ENCODE results near the gene ALDH1L2. TPM values are rescaled to one million over a fixed set of nuclear protein-coding genes. Genes with fewer than 3 reads are reported as not detected.
A peak's percentile ranks its signal among the peaks of the same experiment; 100 is the strongest.

ALDH1L2 gene
- total RNA-seq, 4 donors from 2014 or later = 7.2 to 12.2 (median 10.2) TPM

GRCh38 chr12:105026411-105026810 is 57.8 kb downstream of the ALDH1L2 start:
- Histone ChIP-seq H3K9me3 (no peaks in the 10 kb centered on the region), H3K4me3 (no peak overlapping the region), H3K27ac (peak overlapping the region in 1 of 4 donors; percentile 43), H3K36me3 (peaks cover 0 to 39% (median 0%) of the 10 kb centered on the region in 3 donors), H3K4me1 (peaks cover 0 to 18% (median 0%) of the 10 kb centered on the region in 4 donors), H3K27me3 (no peaks in the 10 kb centered on the region)
- no peak for DNase-seq (ENCODE audit: low spot score in 2 of 2)
- 75 to 82% methylated on average over 4 of the region's 4 CpGs for WGBS, 2 donors
- TF ChIP-seq EP300 (IDR thresholded peaks at IDR 0.05) (no peak), POLR2A (IDR thresholded peaks at IDR 0.05) (no peak)
- TF ChIP-seq, protein P1, sequence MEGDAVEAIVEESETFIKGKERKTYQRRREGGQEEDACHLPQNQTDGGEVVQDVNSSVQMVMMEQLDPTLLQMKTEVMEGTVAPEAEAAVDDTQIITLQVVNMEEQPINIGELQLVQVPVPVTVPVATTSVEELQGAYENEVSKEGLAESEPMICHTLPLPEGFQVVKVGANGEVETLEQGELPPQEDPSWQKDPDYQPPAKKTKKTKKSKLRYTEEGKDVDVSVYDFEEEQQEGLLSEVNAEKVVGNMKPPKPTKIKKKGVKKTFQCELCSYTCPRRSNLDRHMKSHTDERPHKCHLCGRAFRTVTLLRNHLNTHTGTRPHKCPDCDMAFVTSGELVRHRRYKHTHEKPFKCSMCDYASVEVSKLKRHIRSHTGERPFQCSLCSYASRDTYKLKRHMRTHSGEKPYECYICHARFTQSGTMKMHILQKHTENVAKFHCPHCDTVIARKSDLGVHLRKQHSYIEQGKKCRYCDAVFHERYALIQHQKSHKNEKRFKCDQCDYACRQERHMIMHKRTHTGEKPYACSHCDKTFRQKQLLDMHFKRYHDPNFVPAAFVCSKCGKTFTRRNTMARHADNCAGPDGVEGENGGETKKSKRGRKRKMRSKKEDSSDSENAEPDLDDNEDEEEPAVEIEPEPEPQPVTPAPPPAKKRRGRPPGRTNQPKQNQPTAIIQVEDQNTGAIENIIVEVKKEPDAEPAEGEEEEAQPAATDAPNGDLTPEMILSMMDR (IDR thresholded peaks at IDR 0.05) = no peak

- Histone ChIP-seq H3K9me3 (no peaks in the 10 kb centered on the region), H3K27me3 (no peaks in the 10 kb centered on the region), H3K4me1 (peaks cover 0 to 18% (median 0%) of the 10 kb centered on the region in 4 donors), H3K4me3 (no peak overlapping the region), H3K27ac (peak overlapping the region in 1 of 4 donors; percentile 43), H3K36me3 (peaks cover 0 to 36% (median 0%) of the 10 kb centered on the region in 3 donors)
- no peak for TF ChIP-seq POLR2A (IDR thresholded peaks at IDR 0.05)
- peak in 1 of 2 donors; percentile 40 for TF ChIP-seq EP300 (IDR thresholded peaks at IDR 0.05)
- TF ChIP-seq, protein P1 (IDR thresholded peaks at IDR 0.05) = no peak
- WGBS, 2 donors = 35 to 42% methylated on average over 5 of the region's 5 CpGs
- peak; percentile 35 to 75 for DNase-seq (ENCODE audit: low spot score in 2 of 2)
Observed at GRCh38 chr12:105025890-105026289, 58.4 kb downstream of the ALDH1L2 start.

GRCh38 chr12:105024928-105025327 is 59.3 kb downstream of the ALDH1L2 start:
- no peaks in the 10 kb centered on the region for H3K9me3 ChIP-seq
- no peaks in the 10 kb centered on the region for H3K27me3 ChIP-seq
- H3K4me1 ChIP-seq = peaks cover 0 to 18% (median 0%) of the 10 kb centered on the region in 4 donors
- TF ChIP-seq, protein P1 (IDR thresholded peaks at IDR 0.05) = no peak
- no peak for TF ChIP-seq POLR2A (IDR thresholded peaks at IDR 0.05)
- TF ChIP-seq EP300 (IDR thresholded peaks at IDR 0.05) = no peak
- WGBS, 2 donors = 74 to 83% methylated on average over 2 of the region's 2 CpGs
- H3K4me3 ChIP-seq = no peak overlapping the region
- H3K27ac ChIP-seq = no peak overlapping the region
- H3K36me3 ChIP-seq = peaks cover 0 to 32% (median 0%) of the 10 kb centered on the region in 3 donors
- DNase-seq (ENCODE audit: low spot score in 2 of 2) = no peak

GRCh38 chr12:105020241-105020962 is 63.9 kb downstream of the ALDH1L2 start:
- no peak overlapping the region for H3K27ac ChIP-seq
- H3K4me3 ChIP-seq = no peak overlapping the region
- TF ChIP-seq, protein P1 (IDR thresholded peaks at IDR 0.05) = no peak
- TF ChIP-seq POLR2A (IDR thresholded peaks at IDR 0.05) (no peak), EP300 (IDR thresholded peaks at IDR 0.05) (no peak)
- 62 to 77% methylated on average over 3 of the region's 3 CpGs for WGBS, 2 donors
- peaks cover 0 to 6% (median 0%) of the 10 kb centered on the region in 4 donors for H3K4me1 ChIP-seq
- H3K36me3 ChIP-seq = peaks cover 0 to 22% (median 0%) of the 10 kb centered on the region in 3 donors
- DNase-seq (ENCODE audit: low spot score in 2 of 2) = no peak
- H3K27me3 ChIP-seq = no peaks in the 10 kb centered on the region
- H3K9me3 ChIP-seq = no peaks in the 10 kb centered on the region

DNA sequence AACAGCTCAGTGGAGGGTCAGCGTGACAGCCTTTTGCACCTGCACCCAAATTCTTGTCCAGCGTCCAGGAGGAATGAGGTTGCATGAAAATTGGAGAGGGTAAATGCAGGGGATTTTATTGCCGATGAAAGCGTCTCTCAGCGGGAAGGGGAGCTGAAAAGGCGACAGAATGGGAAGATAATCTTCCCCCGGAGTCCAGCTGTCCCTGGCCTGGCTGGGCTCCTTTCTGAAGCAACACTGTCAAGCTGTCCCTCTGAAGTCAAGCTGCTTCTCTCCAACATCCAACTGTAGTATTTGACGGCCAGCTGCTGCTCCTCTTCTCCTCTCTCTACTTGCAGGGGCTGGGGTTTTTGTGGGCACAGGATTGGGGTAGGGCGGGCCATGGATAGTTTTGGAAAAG is 65.5 kb downstream of the ALDH1L2 start:
- H3K4me3 ChIP-seq = no peak overlapping the region
- H3K27ac ChIP-seq = no peak overlapping the region
- H3K4me1 ChIP-seq = no peaks in the 10 kb centered on the region
- peaks cover 0 to 20% (median 0%) of the 10 kb centered on the region in 3 donors for H3K36me3 ChIP-seq
- TF ChIP-seq, protein P1 (IDR thresholded peaks at IDR 0.05) = no peak
- TF ChIP-seq POLR2A (IDR thresholded peaks at IDR 0.05) = no peak
- TF ChIP-seq EP300 (IDR thresholded peaks at IDR 0.05) = no peak
- H3K27me3 ChIP-seq = no peaks in the 10 kb centered on the region
- no peaks in the 10 kb centered on the region for H3K9me3 ChIP-seq
- no peak for DNase-seq (ENCODE audit: low spot score in 2 of 2)
- WGBS, 2 donors = 69 to 74% methylated on average over 9 of the region's 9 CpGs
